Caco-2 (cell line): Measurements from ENCODE around the gene TEX28. TPM values are rescaled to one million over a fixed set of nuclear protein-coding genes. Genes with fewer than 3 reads are reported as not detected.

Experiments
- BruUV-seq: library from RNA; stranded (reverse); fragments of 400-500 nt; replicated peaks from 2 replicates; lab custom pipeline; 2021; lab: Mats Ljungman, UMichigan
- CTCF ChIA-PET: fragments of 300-600 bp; sonication (Branson Sonifier 250); formaldehyde crosslinking; loops from one replicate; lab custom pipeline; 2022; ENCODE audit warnings: antibody characterized with exemption; lab: Charles Lee
- POLR2A ChIA-PET: fragments of 300-600 bp; sonication (Branson Sonifier 250); formaldehyde crosslinking; loops from one replicate; lab custom pipeline; 2022; ENCODE audit warnings: antibody characterized with exemption; lab: Charles Lee
- DNase-seq, 2 experiments: peaks; one replicate each; pipeline versions ENCODE4 v3.0.0 to v3.0.0-alpha.2; 2020 to 2022
- H3K27me3 ChIP-seq: replicated peaks from 2 replicates; pipeline ENCODE4 v1.6.0; 2011; ENCODE audit warnings: low read length; ENCODE audit not compliant: control insufficient read depth, insufficient read depth
- H3K36me3 ChIP-seq: 2 replicates; pipeline ENCODE4 v1.5.1; 2011; ENCODE audit warnings: low read length; ENCODE audit not compliant: control insufficient read depth, insufficient read depth
- H3K4me1 ChIP-seq: fragments of 250-450 bp; sonication (Bioruptor Pico); 2 replicates; pipeline ENCODE4 v1.5.1; 2020; ENCODE audit warnings: mild to moderate bottlenecking
- H3K4me3 ChIP-seq: 2 replicates; pipeline ENCODE4 v1.5.1; 2011; ENCODE audit warnings: low read depth, mild to moderate bottlenecking, control low read depth, low read length
- H3K9me3 ChIP-seq: fragments of 250-450 bp; sonication (Bioruptor Pico); 2 replicates; pipeline ENCODE4 v1.5.1; 2020; ENCODE audit warnings: mild to moderate bottlenecking, moderate library complexity
- H3K27ac Mint-ChIP-seq: one replicate; pipeline ENCODE4 v1.8.0; 2022; ENCODE audit warnings: mixed read lengths; ENCODE audit not compliant: unreplicated experiment
- H3K27me3 Mint-ChIP-seq: one replicate; pipeline ENCODE4 v1.8.0; 2022; ENCODE audit warnings: mixed read lengths; ENCODE audit not compliant: insufficient read depth, unreplicated experiment
- H3K36me3 Mint-ChIP-seq: one replicate; pipeline ENCODE4 v1.8.0; 2022; ENCODE audit warnings: mild to moderate bottlenecking, mixed read lengths; ENCODE audit not compliant: insufficient read depth, unreplicated experiment
- H3K4me1 Mint-ChIP-seq: one replicate; pipeline ENCODE4 v1.8.0; 2022; ENCODE audit warnings: low read depth, mixed read lengths; ENCODE audit not compliant: unreplicated experiment
- H3K4me3 Mint-ChIP-seq: one replicate; pipeline ENCODE4 v1.8.0; 2022; ENCODE audit warnings: mild to moderate bottlenecking, moderate library complexity, mixed read lengths; ENCODE audit not compliant: unreplicated experiment
- H3K9me3 Mint-ChIP-seq: one replicate; pipeline ENCODE4 v1.8.0; 2022; ENCODE audit warnings: mixed read lengths; ENCODE audit not compliant: unreplicated experiment
- CTCF ChIP-seq, 2 experiments: fragments of 200-600 bp in 1 of 2; IDR thresholded peaks; 1 replicate in 1 of 2; 2 replicates in 1 of 2; pipeline versions ENCODE4 v1.5.1 to v1.8.0; 2011 to 2022; ENCODE audit warnings: antibody characterized with exemption in 1 of 2, control low read depth in 1 of 2, inconsistent platforms in 1 of 2, low read depth in 1 of 2, low read length in 1 of 2, mild to moderate bottlenecking in 1 of 2, moderate library complexity in 1 of 2; ENCODE audit not compliant: insufficient read depth in 1 of 2, severe bottlenecking in 1 of 2, unreplicated experiment in 1 of 2
- intact Hi-C: fragments of 100-400 bp; cut with micrococcal nuclease; formaldehyde crosslinking; loops from one replicate; pipeline ENCODE4 v1.10.0; 2022; ENCODE audit not compliant: unreplicated experiment
- total RNA-seq: library from RNA; stranded (reverse); gene quantifications from 2 replicates; pipeline ENCODE4 v1.2.3, GENCODE V29; 2022

TEX28 gene
- total RNA-seq, 1 experiment from 2014 or later, result not detected

- no peak for DNase-seq
- intact Hi-C loops, result no loop called here
- H3K9me3 ChIP-seq, result no peaks in the 10 kb centered on the region
- Mint-ChIP-seq H3K27ac (no peak overlapping the region), H3K4me3 (no peak overlapping the region), H3K36me3 (no peaks in the 10 kb centered on the region), H3K9me3 (no peaks in the 10 kb centered on the region), H3K4me1 (no peaks in the 10 kb centered on the region), H3K27me3 (peaks cover 8% of the 10 kb centered on the region)
- no peak for TF ChIP-seq CTCF (IDR thresholded peaks at IDR 0.05; ENCODE audit: insufficient read depth in 1 of 2, low read depth in 1 of 2, low read length in 1 of 2, severe bottlenecking in 1 of 2, unreplicated experiment in 1 of 2)
- no peak overlapping the region for H3K4me3 ChIP-seq
- H3K4me1 ChIP-seq, result no peaks in the 10 kb centered on the region
- H3K36me3 ChIP-seq, result no peaks in the 10 kb centered on the region
- H3K27me3 ChIP-seq, result no peaks in the 10 kb centered on the region
- BruUV-seq, result no TSS peak
- ChIA-PET POLR2A (no interaction called here), CTCF (interaction anchor here (0.6 kb wide), 1 partner anchor 676 kb away, joined by 7 read pairs; no protein-coding TSS in a partner anchor)
These were observed 5.9 kb upstream of the TEX28 start for GRCh38 chrX:154300816-154301215.

- BruUV-seq, result no TSS peak
- H3K36me3 Mint-ChIP-seq, result no peaks in the 10 kb centered on the region
- H3K27me3 Mint-ChIP-seq, result peaks cover 4% of the 10 kb centered on the region
- TF ChIP-seq CTCF (IDR thresholded peaks at IDR 0.05; ENCODE audit: insufficient read depth in 1 of 2, low read depth in 1 of 2, low read length in 1 of 2, severe bottlenecking in 1 of 2, unreplicated experiment in 1 of 2), result no peak
- Histone ChIP-seq H3K27me3 (no peaks in the 10 kb centered on the region), H3K36me3 (no peaks in the 10 kb centered on the region), H3K4me1 (no peaks in the 10 kb centered on the region), H3K9me3 (no peaks in the 10 kb centered on the region), H3K4me3 (no peak overlapping the region)
- no peaks in the 10 kb centered on the region for H3K4me1 Mint-ChIP-seq
- no peak overlapping the region for H3K4me3 Mint-ChIP-seq
- intact Hi-C loops, result no loop called here
- ChIA-PET POLR2A (no interaction called here), CTCF (no interaction called here)
- DNase-seq, result no peak
- H3K27ac Mint-ChIP-seq, result no peak overlapping the region
- no peaks in the 10 kb centered on the region for H3K9me3 Mint-ChIP-seq
These were observed 3.4 kb upstream of the TEX28 start for GRCh38 chrX:154298312-154298711.

DNA sequence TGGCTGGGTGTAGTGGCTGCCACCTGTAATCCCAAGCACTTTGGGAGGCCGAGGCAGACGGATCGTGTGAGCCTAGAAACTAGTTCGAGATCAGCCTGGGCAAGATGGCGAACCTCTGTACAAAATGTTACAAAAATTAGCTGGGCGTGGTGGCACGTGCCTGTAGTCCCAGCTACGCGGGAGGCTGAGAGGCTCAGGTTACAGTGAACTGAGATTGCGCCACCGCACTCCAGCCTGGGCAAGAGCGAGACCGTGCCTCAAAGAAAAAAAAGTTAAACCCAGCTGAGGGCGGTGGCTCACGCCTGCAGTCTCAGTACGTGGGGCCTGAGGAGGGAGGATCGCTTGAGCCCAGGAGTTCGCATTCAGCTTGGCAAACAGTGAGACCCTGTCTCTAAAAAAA, 1.8 kb upstream of the TEX28 start:
- Histone ChIP-seq H3K4me1 (no peaks in the 10 kb centered on the region), H3K27me3 (no peaks in the 10 kb centered on the region), H3K9me3 (no peaks in the 10 kb centered on the region), H3K36me3 (no peaks in the 10 kb centered on the region), H3K4me3 (no peak overlapping the region)
- DNase-seq, result no peak
- TF ChIP-seq CTCF (IDR thresholded peaks at IDR 0.05; ENCODE audit: insufficient read depth in 1 of 2, low read depth in 1 of 2, low read length in 1 of 2, severe bottlenecking in 1 of 2, unreplicated experiment in 1 of 2), result no peak
- peaks cover 4% of the 10 kb centered on the region for H3K27me3 Mint-ChIP-seq
- intact Hi-C loops, result no loop called here
- no peak overlapping the region for H3K4me3 Mint-ChIP-seq
- H3K9me3 Mint-ChIP-seq, result no peaks in the 10 kb centered on the region
- no peaks in the 10 kb centered on the region for H3K4me1 Mint-ChIP-seq
- ChIA-PET POLR2A (no interaction called here), CTCF (no interaction called here)
- no TSS peak for BruUV-seq
- no peak overlapping the region for H3K27ac Mint-ChIP-seq
- no peaks in the 10 kb centered on the region for H3K36me3 Mint-ChIP-seq
